HEK293 (cell line): Measurements from ENCODE around the gene SIRPB2.
A peak's percentile ranks its signal among the peaks of the same experiment; 100 is the strongest.

Source experiments
- BCL11B ChIP-seq: fragments of 450-650 bp; formaldehyde crosslinking; IDR thresholded peaks from 2 replicates; pipeline ENCODE4 v1.5.1; 2016; ENCODE audit warnings: low read depth, missing biosample characterization, missing genetic modification characterization
- GFI1B ChIP-seq: fragments of 450-650 bp; formaldehyde crosslinking; IDR thresholded peaks from 2 replicates; pipeline ENCODE4 v1.5.1; 2016; ENCODE audit warnings: missing biosample characterization, missing genetic modification characterization
- GLIS1 ChIP-seq: fragments of 450-650 bp; formaldehyde crosslinking; IDR thresholded peaks from 2 replicates; pipeline ENCODE4 v1.5.1; 2016; ENCODE audit warnings: missing biosample characterization, missing genetic modification characterization
- KLF1 ChIP-seq: fragments of 450-650 bp; formaldehyde crosslinking; IDR thresholded peaks from 2 replicates; pipeline ENCODE4 v1.5.1; 2016; ENCODE audit warnings: missing biosample characterization, missing genetic modification characterization
- KLF9 ChIP-seq: fragments of 450-650 bp; formaldehyde crosslinking; IDR thresholded peaks from 2 replicates; pipeline ENCODE4 v1.5.1; 2016; ENCODE audit warnings: missing biosample characterization, missing genetic modification characterization, low read depth
- PRDM1 ChIP-seq: fragments of 450-650 bp; formaldehyde crosslinking; IDR thresholded peaks from 2 replicates; pipeline ENCODE4; 2016; ENCODE audit warnings: missing biosample characterization, missing genetic modification characterization
- SCRT1 ChIP-seq: fragments of 450-650 bp; formaldehyde crosslinking; IDR thresholded peaks from 2 replicates; pipeline ENCODE4 v1.5.1; 2016; ENCODE audit warnings: missing biosample characterization, missing genetic modification characterization, borderline replicate concordance
- YY1 ChIP-seq: fragments of 450-650 bp; formaldehyde crosslinking; IDR thresholded peaks from 2 replicates; pipeline ENCODE4 v1.5.1; 2018; ENCODE audit warnings: missing biosample characterization, missing genetic modification characterization
- ZBTB1 ChIP-seq: fragments of 450-650 bp; formaldehyde crosslinking; IDR thresholded peaks from 2 replicates; pipeline ENCODE4 v1.5.1; 2016; ENCODE audit warnings: missing biosample characterization, missing genetic modification characterization
- ZBTB11 ChIP-seq: fragments of 450-650 bp; formaldehyde crosslinking; conservative IDR thresholded peaks from 2 replicates; pipeline ENCODE4 v1.5.1; 2016; ENCODE audit warnings: low read depth, missing biosample characterization, missing genetic modification characterization
- ZFP3 ChIP-seq: fragments of 450-650 bp; formaldehyde crosslinking; IDR thresholded peaks from 2 replicates; pipeline ENCODE4 v1.5.1; 2016; ENCODE audit warnings: low read depth, missing biosample characterization, missing genetic modification characterization
- ZFP41 ChIP-seq: fragments of 450-650 bp; formaldehyde crosslinking; IDR thresholded peaks from 2 replicates; pipeline ENCODE4 v1.5.1; 2016; ENCODE audit warnings: missing biosample characterization, missing genetic modification characterization, borderline replicate concordance
- ZNF148 ChIP-seq: fragments of 450-650 bp; formaldehyde crosslinking; IDR thresholded peaks from 2 replicates; pipeline ENCODE4 v1.5.0; 2017; ENCODE audit warnings: missing biosample characterization, missing genetic modification characterization, borderline replicate concordance
- ZNF157 ChIP-seq: fragments of 450-650 bp; formaldehyde crosslinking; IDR thresholded peaks from 2 replicates; pipeline ENCODE4 v1.5.1; 2016; ENCODE audit warnings: missing biosample characterization, missing genetic modification characterization
- ZNF221 ChIP-seq: fragments of 450-650 bp; formaldehyde crosslinking; IDR thresholded peaks from 2 replicates; pipeline ENCODE4 v1.5.1; 2017; ENCODE audit warnings: missing biosample characterization, missing genetic modification characterization, borderline replicate concordance
- ZNF248 ChIP-seq: fragments of 450-650 bp; formaldehyde crosslinking; IDR thresholded peaks from 2 replicates; pipeline ENCODE4 v1.5.1; 2017; ENCODE audit warnings: missing biosample characterization, missing genetic modification characterization
- ZNF37A ChIP-seq: fragments of 450-650 bp; IDR thresholded peaks from 2 replicates; pipeline ENCODE4 v1.5.1; 2018; ENCODE audit warnings: missing biosample characterization, missing genetic modification characterization
- ZNF404 ChIP-seq: fragments of 450-650 bp; formaldehyde crosslinking; IDR thresholded peaks from 2 replicates; pipeline ENCODE4 v1.5.1; 2017; ENCODE audit warnings: missing biosample characterization, missing genetic modification characterization
- ZNF510 ChIP-seq: fragments of 450-650 bp; formaldehyde crosslinking; IDR thresholded peaks from 2 replicates; pipeline ENCODE4 v1.5.1; 2018; ENCODE audit warnings: mild to moderate bottlenecking, missing genetic modification characterization, missing biosample characterization; ENCODE audit not compliant: insufficient replicate concordance
- ZNF530 ChIP-seq: fragments of 450-650 bp; formaldehyde crosslinking; IDR thresholded peaks from 2 replicates; pipeline ENCODE4 v1.5.1; 2016; ENCODE audit warnings: low read depth, missing biosample characterization, missing genetic modification characterization
- ZNF791 ChIP-seq: fragments of 450-650 bp; formaldehyde crosslinking; IDR thresholded peaks from 2 replicates; pipeline ENCODE4 v1.5.1; 2016; ENCODE audit warnings: missing biosample characterization, missing genetic modification characterization
- ZSCAN23 ChIP-seq: fragments of 450-650 bp; formaldehyde crosslinking; IDR thresholded peaks from 2 replicates; pipeline ENCODE4 v1.5.1; 2016; ENCODE audit warnings: missing biosample characterization, missing genetic modification characterization
- ZXDB ChIP-seq: fragments of 450-650 bp; formaldehyde crosslinking; IDR thresholded peaks from 2 replicates; pipeline ENCODE4 v1.5.1; 2016; ENCODE audit warnings: missing biosample characterization, missing genetic modification characterization
- TF ChIP-seq, protein P1 (sequence below): fragments of 450-650 bp; formaldehyde crosslinking; IDR thresholded peaks from 2 replicates; pipeline ENCODE4 v1.5.1; 2016; ENCODE audit warnings: missing biosample characterization, missing genetic modification characterization
- TF ChIP-seq, protein P2 (sequence below): fragments of 450-650 bp; formaldehyde crosslinking; IDR thresholded peaks from 2 replicates; pipeline ENCODE4 v1.5.1; 2016; ENCODE audit warnings: missing biosample characterization, missing genetic modification characterization
- TF ChIP-seq, protein P3 (sequence below): sonication (generic); formaldehyde crosslinking; IDR thresholded peaks from 2 replicates; pipeline ENCODE4 v1.8.1; 2022; ENCODE audit warnings: mild to moderate bottlenecking, moderate library complexity, missing genetic modification reagents
- TF ChIP-seq, protein P4 (sequence below): fragments of 450-650 bp; formaldehyde crosslinking; IDR thresholded peaks from 2 replicates; pipeline ENCODE4 v1.5.1; 2017; ENCODE audit warnings: missing biosample characterization, missing genetic modification characterization

SIRPB2 gene

GRCh38 chr20:1466211-1467081 is 24.8 kb downstream of the SIRPB2 start, which contains the start of gene NSFL1C (continued):
- TF ChIP-seq SCRT1 (tag by site-specific recombination) (no peak), ZNF510 (tag by site-specific recombination) (no peak), GLIS1 (tag by site-specific recombination) (no peak; the same call in 1 of the 2 replicates), BCL11B (tag by site-specific recombination) (no peak), ZNF248 (tag by site-specific recombination) (no peak), PRDM1 (tag by site-specific recombination) (no peak), ZFP3 (tag by site-specific recombination) (no peak), ZBTB11 (tag by site-specific recombination) (peak; percentile 99), ZNF148 (peak; percentile 82; the same call in 1 of the 2 replicates), KLF1 (tag by site-specific recombination) (no peak; the same call in 1 of the 2 replicates), GFI1B (tag by site-specific recombination) (no peak), ZNF791 (tag by site-specific recombination) (no peak), KLF9 (tag by site-specific recombination) (peak; percentile 94), ZBTB1 (tag by site-specific recombination) (no peak), ZNF530 (no peak), ZNF157 (tag by site-specific recombination) (no peak), ZXDB (tag by site-specific recombination) (peak; percentile 72; the same call in 1 of the 2 replicates), YY1 (tag by site-specific recombination) (peak; percentile 99), ZNF404 (tag by site-specific recombination) (no peak), ZFP41 (tag by site-specific recombination) (no peak), ZNF221 (no peak), ZNF37A (tag by site-specific recombination) (peak; percentile 69), ZSCAN23 (tag by site-specific recombination) (no peak)
- TF ChIP-seq, protein P1, sequence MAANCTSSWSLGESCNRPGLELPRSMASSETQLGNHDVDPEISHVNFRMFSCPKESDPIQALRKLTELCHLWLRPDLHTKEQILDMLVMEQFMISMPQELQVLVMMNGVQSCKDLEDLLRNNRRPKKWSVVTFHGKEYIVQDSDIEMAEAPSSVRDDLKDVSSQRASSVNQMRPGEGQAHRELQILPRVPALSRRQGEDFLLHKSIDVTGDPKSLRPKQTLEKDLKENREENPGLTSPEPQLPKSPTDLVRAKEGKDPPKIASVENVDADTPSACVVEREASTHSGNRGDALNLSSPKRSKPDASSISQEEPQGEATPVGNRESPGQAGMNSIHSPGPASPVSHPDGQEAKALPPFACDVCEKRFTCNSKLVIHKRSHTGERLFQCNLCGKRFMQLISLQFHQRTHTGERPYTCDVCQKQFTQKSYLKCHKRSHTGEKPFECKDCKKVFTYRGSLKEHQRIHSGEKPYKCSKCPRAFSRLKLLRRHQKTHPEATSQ (tag by site-specific recombination) = peak; percentile 83
- TF ChIP-seq, protein P2, sequence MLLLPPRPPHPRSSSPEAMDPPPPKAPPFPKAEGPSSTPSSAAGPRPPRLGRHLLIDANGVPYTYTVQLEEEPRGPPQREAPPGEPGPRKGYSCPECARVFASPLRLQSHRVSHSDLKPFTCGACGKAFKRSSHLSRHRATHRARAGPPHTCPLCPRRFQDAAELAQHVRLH (tag by site-specific recombination) = no peak
- TF ChIP-seq, protein P3, sequence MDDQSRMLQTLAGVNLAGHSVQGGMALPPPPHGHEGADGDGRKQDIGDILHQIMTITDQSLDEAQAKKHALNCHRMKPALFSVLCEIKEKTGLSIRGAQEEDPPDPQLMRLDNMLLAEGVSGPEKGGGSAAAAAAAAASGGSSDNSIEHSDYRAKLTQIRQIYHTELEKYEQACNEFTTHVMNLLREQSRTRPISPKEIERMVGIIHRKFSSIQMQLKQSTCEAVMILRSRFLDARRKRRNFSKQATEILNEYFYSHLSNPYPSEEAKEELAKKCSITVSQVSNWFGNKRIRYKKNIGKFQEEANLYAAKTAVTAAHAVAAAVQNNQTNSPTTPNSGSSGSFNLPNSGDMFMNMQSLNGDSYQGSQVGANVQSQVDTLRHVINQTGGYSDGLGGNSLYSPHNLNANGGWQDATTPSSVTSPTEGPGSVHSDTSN (CRISPR knock-in tag) = no peak
- TF ChIP-seq, protein P4, sequence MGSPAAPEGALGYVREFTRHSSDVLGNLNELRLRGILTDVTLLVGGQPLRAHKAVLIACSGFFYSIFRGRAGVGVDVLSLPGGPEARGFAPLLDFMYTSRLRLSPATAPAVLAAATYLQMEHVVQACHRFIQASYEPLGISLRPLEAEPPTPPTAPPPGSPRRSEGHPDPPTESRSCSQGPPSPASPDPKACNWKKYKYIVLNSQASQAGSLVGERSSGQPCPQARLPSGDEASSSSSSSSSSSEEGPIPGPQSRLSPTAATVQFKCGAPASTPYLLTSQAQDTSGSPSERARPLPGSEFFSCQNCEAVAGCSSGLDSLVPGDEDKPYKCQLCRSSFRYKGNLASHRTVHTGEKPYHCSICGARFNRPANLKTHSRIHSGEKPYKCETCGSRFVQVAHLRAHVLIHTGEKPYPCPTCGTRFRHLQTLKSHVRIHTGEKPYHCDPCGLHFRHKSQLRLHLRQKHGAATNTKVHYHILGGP (tag by site-specific recombination) = no peak
